ENCODE measurements around the gene TNIK.
"Not testable (repeated sequence)": the region's sequence is repeated elsewhere in the genome, so short reads cannot be mapped to it uniquely, and the experiment has no call there.

The TNIK gene

DNA sequence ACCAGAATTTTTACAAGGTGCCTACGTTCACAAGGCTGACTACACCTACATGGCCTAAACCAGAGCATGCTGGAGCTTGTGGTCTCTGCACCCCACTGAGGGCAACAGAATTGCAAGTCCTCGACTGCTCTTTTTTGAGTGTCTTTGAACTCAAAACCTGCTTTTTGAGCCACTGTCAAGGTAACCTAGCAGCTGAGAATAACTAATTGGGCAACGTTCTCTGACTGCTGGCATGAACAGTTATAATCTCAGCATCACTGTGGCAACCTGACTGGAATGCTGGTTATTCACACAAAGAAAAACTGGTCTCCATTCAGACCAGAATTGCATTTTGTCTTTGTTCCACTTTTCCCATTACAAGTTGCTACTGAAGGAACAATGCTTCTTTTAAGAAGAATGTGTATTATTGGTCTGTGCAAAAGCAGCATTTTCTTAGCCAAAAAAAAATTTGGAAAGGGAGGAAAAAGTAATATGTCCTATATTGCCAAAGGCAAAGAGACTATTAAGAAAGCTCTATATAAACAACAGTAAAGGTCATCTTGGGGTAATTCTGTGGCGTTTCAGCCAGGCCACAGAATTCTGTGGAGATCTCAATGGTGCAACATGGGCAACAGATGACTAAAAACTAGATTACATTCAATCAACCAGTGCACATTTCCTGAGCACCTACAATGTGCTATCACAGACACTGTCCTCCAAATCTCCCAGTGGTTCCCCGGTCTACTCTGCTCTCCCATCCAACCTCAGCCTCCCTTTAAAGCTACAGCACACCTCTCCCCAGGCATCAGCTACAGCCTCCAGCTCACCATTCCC lies 76.8 kb downstream of the TNIK start:
- DNase-seq: no peak

DNA sequence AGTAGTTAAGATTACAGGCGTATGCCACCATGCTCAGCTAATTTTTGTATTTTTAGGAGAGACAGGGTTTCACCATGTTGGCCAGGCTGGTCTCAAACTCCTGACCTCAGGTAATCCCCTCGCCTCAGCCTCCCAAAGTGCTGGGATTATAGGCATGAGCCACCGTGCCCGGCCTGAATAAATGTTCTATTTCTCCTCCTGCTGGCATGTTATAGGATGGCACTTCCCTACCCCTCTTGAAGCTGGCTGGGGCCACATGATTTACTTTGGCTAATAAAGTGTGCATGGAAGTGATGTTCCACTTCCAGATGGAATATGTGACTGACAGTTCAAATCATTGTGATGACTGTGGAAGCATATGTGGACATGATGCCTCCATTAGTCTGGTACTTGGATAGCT lies 77.9 kb downstream of the TNIK start:
- not testable (repeated sequence) for DNase-seq

DNA sequence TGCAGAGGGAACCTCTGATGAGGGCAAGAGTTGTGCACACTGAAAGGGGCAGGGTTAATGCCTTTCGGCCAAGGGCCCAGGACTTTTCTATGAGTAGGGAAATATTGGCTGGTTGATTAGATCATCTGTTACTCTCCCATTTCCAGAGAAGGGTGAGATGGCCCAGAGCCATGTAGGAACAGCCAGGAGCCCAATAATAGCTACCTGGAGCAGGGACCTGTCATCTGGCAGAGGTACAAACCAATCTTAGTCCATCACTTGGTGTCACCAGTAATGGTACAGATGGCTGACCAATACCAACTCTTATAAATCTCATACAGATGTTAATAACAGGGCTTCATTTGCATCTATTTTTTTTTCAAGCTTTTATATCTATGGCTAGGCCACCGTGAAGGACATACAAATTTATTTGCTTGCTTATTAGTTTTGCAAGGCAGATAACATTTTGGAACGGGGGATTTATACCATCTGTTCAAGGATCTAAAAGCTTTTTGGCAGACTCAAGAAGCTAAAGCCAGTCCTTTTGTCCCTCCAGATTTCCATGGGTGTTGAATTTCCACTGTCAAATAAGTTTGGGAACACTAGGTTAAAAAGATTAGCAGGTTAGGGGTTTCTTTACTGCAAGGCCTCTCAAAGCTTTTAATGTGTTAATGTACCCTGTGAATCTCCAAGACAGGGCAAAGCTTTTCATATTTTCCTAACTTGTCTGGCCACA lies 79.3 kb downstream of the TNIK start:
- no peak for DNase-seq

DNA sequence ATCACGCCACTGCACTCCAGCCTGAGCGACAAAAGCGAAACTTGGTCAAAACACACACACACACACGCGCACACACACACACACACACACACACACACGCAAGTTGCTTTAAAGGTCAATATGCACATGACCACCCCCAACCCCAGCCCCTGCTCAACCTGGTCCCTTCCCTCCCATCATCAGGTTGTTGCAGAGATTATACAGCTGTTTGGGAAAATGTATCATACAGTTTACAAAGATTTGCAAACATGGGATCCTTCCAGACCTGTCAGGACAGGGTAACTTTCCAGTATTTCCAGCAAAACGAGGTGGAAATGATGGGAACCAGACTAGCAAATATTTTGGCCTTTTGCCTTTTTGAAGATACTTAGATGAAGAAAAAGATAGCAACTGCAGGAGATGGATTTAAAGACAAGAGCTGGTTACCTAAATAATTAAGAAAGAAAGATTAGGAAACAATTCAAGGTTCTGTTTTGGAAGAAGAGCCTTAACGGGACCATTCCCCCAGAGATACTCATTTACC lies 80.2 kb downstream of the TNIK start:
- DNase-seq: no peak

DNA sequence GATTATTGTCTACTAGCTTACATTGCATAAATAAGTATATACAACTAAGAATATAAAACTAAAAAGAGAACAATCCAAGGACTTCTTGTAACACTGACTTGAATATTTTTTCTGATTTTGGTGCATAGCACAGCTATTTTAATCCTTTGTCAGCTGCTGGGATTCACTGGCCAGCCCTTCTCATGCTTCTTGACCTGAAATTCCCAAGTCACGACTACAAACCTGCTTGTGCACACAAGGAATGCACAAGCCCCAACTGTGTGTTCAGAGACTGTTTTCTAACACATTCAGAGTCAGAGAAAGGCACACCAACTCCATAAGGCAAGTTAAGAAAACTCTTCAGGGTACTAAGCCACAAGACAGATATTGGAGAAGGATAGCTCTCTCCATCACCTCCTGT lies 80.9 kb downstream of the TNIK start:
- DNase-seq: no peak

DNA sequence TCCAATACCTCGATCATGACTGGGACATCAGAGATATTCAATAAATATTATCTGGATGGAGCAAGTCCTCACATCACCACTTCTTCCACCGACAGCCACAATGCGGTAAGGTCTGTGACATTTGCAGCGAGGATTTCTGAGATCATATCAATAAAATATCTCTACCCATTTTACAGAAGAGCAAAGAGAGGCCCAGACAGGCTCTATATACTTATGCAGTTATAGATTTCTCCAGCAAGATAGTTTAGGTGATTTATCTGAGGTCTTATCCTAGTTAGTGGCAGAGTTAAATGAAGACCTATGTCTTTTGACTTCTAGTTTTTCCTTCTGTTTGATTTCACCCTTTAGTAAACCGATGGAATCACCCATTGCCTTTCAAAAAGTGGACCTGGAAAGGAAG lies 81.6 kb downstream of the TNIK start:
- DNase-seq: no peak

DNA sequence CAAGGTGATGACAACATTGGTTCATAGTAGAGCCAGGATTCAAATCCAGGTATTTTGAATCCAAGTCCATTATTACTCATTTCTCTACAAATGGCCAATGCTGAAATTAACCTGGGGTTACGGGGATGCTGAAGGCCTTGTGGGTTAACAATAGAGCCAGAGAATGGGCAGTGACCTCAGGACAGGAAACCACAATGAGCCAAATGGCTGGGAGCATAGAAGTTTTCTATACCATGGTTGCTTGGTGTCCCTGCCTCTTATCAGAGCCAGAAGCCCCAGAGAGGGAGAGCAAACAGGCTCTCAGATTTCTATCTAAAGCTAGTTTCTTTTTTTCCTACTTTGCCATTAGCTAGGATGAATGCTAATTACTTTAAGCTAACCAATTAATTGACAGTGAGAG lies 82.3 kb downstream of the TNIK start:
- no peak for DNase-seq

DNA sequence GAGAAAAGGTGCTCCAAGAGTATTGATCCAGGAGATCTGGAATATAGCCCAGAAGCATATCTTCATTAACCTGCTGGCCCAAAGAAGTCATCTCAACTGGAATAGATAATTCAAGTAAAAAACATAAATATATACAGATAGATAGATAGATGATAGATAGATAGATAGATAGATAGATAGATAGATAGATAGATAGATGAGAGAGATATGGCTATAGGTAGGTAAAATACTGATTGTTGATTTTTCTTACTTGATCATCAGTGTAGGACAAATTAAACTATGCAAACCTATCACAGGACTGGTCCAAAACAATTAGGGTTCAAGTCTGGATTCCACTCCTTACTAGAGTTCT lies 83.6 kb downstream of the TNIK start:
- DNase-seq: no peak

DNA sequence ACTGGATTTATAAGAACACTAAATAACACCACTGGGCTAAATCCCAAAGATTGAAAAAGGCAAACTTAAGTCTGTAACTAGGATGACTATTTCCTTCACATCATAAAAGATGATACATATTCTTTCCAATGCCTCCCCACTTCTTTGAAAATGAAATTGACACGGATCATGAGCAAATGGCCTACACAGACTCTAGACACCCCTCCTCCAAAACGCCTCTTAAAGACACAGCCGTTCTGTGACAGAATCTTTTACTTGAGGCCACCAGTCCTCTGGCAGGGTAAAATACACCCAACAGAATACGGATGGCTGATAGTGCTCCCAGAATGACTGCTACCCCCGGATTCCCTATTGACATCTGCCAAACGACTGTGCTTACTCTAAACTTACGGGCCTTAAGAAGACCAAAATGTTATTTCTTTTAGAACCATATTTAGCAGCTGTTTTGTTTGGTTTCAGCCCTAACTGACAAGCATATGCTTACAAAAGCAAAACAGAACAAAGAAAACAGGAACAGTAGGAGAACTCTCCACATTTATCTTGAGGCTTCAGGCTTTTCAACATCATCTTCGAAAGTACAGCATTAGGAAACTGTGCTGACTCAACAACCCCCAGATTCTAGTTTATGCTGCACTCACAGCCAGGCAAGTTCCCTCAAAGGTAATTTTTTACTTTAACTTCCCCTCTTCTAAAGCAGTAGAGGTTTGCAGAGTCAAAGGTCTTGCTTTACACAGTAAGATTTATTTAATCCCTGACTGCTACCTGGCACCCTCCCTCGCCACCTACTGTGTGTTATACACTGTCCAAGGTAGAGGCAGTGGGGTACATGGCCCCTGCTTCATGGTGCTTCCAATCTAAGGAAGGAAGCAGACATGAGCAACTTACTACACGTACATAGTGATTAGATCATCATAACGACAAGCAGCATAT lies 84.3 kb downstream of the TNIK start:
- DNase-seq: no peak

DNA sequence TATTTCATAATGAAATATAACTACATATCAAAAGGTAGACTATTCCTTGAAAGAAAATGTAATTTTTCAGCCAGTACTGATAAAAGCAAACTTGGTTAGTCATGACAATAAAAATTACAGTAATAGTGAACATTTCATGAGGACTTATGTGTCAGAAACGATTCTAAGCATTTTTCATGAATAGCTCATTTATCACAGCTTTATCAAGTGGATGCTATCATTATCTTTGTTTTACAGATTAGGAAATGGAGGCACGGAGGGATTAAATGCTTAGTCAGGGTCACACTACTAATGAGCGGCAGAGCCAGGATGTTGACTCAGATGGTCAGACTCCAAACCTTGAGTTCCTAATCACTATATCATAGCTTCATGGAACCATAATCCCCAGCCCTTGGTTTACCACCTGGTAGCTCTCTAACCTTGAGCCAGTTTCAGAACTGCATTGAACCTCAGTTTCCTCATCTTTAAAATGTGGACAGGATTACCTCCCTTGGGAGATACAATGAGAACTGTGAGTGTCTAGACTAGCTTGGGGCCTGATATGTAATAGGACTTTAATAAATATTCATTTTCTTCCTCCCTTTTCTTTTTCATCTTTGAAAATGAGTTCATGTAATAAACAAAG lies 85.4 kb downstream of the TNIK start:
- DNase-seq: no peak

DNA sequence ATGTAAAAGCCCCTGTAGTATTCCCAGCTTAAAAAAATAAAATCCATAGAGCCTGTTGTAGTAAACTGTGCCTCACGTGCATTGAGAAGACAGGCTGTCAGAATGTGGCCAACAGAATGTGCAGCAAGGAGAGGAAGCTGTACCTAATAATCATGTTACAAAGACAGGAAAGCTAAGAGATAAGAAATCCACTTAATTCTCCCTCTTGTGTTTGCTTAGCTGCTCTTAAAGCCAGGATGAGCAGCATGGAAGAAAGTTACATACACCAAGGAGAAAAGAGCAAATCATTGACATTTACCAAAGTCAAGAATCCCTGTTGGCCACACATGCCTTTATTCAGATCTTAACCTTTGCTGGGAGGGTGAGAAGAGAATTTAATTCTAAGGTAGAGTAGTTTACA lies 85.9 kb downstream of the TNIK start:
- no peak for DNase-seq

DNA sequence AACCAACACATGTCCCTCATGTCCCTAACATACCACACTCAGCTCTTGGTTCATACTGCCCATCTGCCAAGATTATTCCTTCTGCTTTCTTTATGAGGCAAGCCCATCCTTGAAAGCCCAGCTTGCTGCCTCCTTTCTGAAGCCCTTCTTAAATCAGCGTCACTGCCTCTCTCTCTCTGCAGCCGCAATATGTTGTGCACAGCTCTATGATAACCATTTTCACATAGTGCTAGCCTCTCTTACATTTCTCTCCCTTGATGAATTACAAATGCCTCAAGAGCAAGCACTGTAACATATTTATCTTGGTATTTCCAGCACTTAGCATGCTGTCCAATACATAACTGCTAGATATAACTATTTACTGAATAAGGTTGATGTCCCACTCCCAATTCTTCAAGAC lies 86.5 kb downstream of the TNIK start:
- DNase-seq: no peak

DNA sequence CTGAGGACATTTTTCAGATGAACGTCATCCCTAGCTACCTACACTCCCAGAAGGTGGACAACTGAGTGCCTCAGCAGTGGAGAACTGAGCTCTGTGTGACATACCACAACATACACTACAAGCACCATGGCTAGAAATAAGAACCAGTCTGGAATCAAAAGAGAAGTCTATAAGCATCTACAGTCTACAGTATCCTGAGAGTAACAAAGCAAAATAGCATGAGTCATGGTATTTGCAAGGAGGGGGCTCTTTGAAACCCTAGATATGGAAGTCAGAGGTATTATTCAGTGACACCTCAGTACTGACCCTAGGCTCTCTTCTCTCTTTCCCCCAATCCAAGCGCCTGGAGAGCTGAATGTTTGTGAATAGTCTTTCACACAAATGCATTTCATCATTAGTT lies 87.5 kb downstream of the TNIK start:
- DNase-seq: no peak

DNA sequence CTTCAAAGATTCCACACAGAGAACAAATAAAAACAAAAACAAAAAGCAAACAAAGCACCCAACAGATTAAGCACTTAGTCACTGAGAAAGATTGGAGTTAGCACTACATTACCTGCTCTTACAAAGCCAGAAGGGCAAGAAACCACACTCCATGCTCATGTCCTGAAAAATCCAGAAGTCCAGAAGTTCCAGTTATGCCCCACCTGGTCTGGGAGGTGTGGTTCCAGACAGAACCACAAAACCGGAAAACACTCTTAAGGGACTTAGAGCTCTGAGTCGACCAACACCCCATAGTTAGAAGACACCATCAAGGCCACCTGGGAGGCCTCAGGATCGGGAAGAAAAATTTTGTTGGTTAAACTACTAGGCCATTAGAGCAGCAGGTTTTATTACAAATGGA lies 88.9 kb downstream of the TNIK start:
- no peak for DNase-seq

DNA sequence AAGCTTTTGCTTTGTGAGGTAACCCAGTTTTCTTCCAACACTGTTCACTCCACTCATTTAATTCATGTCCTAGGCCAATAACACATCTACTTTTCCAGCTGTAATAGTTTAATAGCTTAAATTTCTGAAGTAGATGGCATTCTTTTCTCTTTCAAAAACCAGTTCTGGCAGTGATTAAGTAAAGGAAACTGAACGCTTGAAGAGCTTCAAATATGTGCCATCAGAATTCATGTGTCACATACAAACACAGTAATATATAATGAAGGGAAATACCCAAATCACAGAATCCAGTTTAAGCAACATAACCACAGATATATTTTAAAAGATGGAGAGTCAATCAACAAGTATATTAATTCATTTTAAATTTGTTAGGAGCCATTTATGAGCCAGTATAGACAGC lies 91.0 kb downstream of the TNIK start:
- no peak for DNase-seq

DNA sequence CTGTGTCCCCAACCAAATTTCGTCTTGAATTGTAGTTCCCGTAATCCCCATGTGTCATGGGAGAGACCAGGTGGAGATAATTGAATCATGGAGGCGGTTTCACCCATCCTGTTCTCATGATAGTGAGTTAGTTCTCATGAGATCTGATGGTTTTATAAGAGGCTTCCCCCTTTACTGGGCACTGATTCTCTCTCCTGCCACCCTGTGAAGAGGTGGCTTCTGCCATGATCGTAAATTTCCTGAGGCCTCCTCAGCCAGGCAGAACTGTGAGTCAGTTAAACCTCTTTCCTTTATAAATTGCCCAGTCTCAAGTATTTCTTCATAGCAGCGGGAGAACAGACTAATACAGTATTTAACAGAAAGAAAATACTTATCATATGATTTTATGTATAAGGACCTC lies 93.5 kb downstream of the TNIK start:
- DNase-seq: not testable (repeated sequence)

DNA sequence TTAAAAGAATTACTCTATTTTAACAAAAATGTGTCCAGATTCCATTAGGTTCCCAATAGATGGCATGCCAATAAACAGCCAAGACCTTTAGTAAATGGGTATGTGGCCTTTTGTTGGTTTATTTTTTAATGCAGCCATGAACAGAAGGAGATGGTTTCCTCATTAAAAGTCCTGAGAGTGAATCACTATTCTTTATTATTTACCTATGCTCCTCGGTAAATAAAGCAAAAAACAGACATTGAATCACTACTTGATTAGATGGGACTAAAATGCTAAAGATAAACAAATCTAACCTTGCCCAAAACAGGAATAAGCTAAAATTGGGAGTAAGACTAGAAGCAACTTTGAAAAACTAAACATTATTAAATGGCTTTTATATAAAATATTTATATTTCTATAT lies 94.2 kb downstream of the TNIK start:
- no peak for DNase-seq

DNA sequence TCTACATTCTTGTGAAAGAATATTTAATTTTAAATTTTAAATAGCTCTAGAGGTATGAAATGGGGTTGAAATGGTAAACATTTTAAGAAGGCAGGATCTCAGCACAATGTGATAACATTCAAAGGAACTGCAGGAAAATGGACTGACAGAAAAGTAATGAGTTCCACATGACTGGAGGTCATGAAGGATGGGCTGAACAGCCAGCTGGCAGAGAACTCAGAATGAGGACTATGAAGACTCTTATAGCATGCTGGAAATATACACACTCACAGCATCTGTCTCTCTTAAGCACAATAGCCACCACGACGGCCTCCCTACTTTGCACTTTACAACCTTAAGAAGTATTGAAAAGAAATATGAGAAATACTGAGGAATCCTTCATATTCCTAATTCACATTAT lies 94.7 kb downstream of the TNIK start:
- DNase-seq: no peak

DNA sequence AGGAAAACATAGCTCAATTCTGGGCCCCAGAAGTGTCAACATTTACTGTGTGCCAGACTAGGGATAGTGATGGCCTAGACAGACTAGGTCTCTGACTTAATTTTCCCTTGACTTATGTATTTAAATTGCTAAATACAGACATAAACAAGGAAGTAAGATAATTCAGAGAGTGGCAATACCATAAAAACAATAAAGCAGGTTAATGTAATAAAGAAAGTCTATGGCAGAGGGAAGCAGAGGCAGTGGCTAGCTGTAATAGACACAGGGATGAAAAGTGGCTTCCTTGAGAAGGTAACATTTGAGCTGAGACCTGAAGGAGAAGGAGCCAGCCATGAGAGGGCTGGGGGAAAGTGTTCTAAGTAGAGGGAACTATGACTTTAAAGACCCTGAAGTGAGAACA lies 95.7 kb downstream of the TNIK start:
- no peak for DNase-seq

DNA sequence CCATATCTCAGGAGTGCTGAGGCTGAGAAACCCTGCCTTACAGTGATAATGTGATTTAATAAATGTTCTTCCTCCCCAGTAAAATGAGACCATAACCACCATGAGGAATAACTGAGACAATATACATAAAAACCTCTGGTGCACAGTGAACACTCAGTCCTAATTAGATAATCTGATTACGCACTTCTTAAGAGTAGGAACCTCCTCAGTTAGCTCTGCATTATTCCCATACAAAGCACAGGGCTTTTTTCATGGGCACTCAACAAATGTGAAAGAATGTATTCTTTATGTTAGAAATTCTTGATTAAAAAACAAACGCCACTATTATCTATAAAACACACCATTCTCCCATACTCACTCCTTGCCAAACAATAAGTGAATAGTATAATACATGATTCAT lies 97.0 kb downstream of the TNIK start:
- no peak for DNase-seq

DNA sequence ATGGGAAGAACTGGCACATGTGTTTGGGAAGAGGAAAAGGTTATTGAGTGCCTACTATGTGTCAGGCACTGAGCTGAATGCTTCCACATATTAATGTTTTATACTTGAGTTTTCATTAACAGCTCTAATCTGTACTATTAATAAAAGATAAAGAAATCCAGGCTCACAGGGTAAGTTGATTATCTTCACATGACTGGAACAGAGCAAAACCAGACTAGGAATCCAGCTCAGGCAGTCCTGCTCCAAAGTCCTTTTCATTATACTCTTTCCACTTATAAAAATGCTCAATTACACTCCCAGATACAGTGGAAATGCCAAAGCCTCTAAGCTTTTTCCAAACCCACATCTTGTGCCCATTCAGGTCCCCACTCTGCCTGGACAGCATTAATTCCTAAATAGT lies 97.6 kb downstream of the TNIK start:
- DNase-seq: no peak

DNA sequence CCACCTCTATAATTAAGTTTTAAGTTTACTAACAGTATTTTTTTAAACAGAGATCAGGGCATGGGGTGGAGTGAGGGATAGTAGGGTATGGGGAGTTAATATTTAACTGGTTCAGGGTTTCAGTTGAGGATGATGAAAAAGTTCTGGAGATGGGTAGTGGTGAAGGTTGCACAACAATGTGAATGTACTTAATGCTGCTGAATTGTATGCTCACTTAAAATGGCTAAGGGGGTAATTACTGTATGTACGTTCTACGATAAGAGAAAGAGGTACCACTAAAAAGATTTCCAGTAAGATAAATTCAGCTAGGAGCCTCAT lies 101.4 kb downstream of the TNIK start:
- DNase-seq: no peak

DNA sequence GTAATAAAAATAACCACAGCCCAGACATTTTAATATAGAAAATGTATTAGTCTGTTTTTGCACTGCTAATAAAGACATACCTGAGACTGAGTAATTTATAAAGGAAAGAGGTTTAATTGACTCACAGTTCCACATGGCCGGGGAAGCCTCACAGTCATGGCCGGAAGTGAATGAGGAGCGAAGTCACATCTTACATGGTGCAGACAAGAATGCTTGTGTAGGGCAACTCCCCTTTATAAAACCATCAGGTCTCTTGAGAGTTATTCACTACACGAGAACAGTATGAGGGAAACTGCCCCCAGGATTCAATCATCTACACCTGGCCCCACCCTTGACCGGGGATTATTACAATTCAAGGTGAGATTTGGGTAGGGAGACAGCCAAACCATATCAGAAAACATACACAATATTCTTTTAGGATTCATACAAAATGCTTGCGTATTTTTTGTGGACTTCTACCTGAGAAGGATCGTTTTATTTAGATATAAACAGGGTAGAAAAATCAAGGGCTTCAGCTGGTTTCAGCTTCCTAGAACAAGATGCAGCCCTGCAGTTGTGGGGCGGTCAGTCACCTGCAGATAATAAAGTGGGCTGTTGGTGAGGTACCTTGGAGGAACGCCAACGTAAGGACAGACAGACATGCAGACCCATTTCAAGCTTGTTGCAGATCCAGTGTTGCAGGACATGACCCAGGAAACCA lies 101.9 kb downstream of the TNIK start:
- no peak for DNase-seq

All from activated CD4-positive, alpha-beta T cell treated with anti-CD3 and anti-CD28 coated beads, Interleukin-2, amount 50 U/mL, for 16 hours (primary cell).